Measurements from ENCODE around the gene SASH1. TPM values are rescaled to one million over a fixed set of nuclear protein-coding genes. Genes with fewer than 3 reads are reported as not detected.

SASH1 gene
- total and polyA plus RNA-seq, 2 of the 8 experiments (the other 6 are each of a cell fraction or from before 2014, with no cell fraction given) = 6.0 to 20.2 TPM

GRCh38 chr6:148395583-148396101 is 53.0 kb downstream of the SASH1 start (continued):
- TF ChIP-seq, protein P1, sequence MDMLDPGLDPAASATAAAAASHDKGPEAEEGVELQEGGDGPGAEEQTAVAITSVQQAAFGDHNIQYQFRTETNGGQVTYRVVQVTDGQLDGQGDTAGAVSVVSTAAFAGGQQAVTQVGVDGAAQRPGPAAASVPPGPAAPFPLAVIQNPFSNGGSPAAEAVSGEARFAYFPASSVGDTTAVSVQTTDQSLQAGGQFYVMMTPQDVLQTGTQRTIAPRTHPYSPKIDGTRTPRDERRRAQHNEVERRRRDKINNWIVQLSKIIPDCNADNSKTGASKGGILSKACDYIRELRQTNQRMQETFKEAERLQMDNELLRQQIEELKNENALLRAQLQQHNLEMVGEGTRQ (IDR thresholded peaks at IDR 0.05; ENCODE audit: low read length) = no peak
- TF ChIP-seq CHD2 (IDR thresholded peaks at IDR 0.05; ENCODE audit: low read length) = no peak
- TF ChIP-seq MAX (IDR thresholded peaks at IDR 0.05) = no peak
- TF ChIP-seq CHD1 (IDR thresholded peaks at IDR 0.05; ENCODE audit: low read depth, low read length) = no peak
- TF ChIP-seq SP2 (IDR thresholded peaks at IDR 0.05; ENCODE audit: low read length) = no peak

Measured in H1 (cell line).